Measurements from ENCODE around the gene MAS1L. TPM values are rescaled to one million over a fixed set of nuclear protein-coding genes. Genes with fewer than 3 reads are reported as not detected.

The MAS1L gene
- total RNA-seq, 2 experiments from 2014 or later: not detected

DNA sequence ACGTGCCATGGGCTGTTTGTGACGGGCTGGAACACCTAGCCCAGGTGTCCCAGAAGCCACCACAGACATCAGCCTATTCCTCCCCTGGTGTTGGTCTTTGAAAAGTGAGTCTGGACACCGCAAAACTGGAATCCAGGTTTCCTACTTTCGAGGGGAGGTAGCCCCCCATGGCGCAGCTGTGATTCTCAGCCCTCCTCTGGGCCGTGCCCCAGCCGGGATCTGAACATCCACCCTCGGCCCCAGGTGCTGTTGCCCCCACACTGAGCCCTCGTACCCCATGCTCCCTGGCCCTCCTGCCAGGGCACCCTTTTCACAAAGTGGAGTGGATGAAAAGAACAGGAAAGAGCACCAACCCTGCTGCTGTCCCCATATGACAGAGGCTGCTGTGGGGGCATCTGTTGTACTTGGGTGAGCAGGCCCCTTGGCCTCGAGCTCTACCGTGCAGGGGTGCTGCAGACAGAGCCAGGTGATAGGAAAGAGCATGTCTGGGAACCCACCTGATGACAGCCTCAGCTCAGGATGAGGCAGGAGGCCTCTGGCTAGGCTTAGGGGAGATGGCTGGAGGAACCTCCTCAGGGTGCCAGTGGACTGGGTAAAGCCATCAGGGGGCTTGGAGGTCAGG lies 18.8 kb upstream of the MAS1L start:
- Mint-ChIP-seq H3K9me3 (no peaks in the 10 kb centered on the region), H3K27ac (no peak overlapping the region), H3K36me3 (ENCODE audit: low read depth) (no peaks in the 10 kb centered on the region), H3K27me3 (ENCODE audit: low read depth) (peaks cover 10% of the 10 kb centered on the region), H3K4me3 (no peak overlapping the region), H3K4me1 (ENCODE audit: low read depth) (no peaks in the 10 kb centered on the region)
- intact Hi-C loops (cut with micrococcal nuclease): no loop called here
- CTCF ChIA-PET: no interaction called here
- no peak for DNase-seq

DNA sequence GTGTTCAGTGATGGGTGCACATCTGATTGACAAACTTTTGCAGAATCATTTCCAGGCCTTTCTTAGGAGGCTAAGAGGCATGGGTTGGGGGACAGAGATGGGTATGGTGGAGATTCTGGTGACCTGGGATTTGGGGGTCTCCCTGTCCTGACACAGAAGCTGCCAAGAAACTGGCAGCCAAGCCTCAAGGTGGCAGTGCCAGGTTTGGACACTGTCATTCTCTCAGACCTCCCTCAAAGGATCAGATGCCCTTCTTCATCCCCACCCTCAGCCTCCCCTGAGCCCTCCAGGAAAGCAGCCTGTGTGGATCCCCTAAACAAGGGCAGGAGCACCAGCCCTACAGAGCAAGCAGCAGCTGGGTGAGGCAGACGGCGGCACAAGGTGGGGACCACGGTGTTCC lies 18.1 kb upstream of the MAS1L start:
- no peaks in the 10 kb centered on the region for H3K4me1 Mint-ChIP-seq (ENCODE audit: low read depth)
- intact Hi-C loops (cut with micrococcal nuclease): no loop called here
- CTCF ChIA-PET: no interaction called here
- peaks cover 9% of the 10 kb centered on the region for H3K27me3 Mint-ChIP-seq (ENCODE audit: low read depth)
- H3K9me3 Mint-ChIP-seq: no peaks in the 10 kb centered on the region
- no peak for DNase-seq
- no peaks in the 10 kb centered on the region for H3K36me3 Mint-ChIP-seq (ENCODE audit: low read depth)
- no peak overlapping the region for H3K27ac Mint-ChIP-seq
- H3K4me3 Mint-ChIP-seq: no peak overlapping the region

DNA sequence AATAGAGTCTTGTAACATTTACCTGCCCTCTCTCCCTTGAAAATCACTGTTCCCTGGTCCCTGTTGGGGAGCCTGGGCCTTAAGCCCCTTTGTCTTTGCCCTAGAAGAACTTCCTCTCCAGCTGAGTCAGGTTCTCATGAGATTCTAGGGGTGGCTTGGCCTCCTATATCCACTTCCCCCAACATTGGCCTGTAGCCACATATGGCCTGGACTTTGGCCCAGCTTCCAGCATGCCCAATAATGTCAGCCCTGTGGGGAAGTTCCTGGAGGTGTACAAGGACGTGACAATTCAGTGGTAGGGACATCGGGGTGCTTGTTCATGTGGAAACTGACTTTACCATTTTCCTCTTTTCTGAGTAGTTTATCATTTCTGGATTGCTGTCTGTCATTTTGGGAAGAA lies 17.2 kb upstream of the MAS1L start:
- H3K27me3 Mint-ChIP-seq (ENCODE audit: low read depth): peaks cover 8% of the 10 kb centered on the region
- H3K9me3 Mint-ChIP-seq: no peaks in the 10 kb centered on the region
- H3K27ac Mint-ChIP-seq: no peak overlapping the region
- no peak for DNase-seq
- CTCF ChIA-PET: no interaction called here
- H3K36me3 Mint-ChIP-seq (ENCODE audit: low read depth): no peaks in the 10 kb centered on the region
- intact Hi-C loops (cut with micrococcal nuclease): no loop called here
- H3K4me1 Mint-ChIP-seq (ENCODE audit: low read depth): no peaks in the 10 kb centered on the region
- no peak overlapping the region for H3K4me3 Mint-ChIP-seq

DNA sequence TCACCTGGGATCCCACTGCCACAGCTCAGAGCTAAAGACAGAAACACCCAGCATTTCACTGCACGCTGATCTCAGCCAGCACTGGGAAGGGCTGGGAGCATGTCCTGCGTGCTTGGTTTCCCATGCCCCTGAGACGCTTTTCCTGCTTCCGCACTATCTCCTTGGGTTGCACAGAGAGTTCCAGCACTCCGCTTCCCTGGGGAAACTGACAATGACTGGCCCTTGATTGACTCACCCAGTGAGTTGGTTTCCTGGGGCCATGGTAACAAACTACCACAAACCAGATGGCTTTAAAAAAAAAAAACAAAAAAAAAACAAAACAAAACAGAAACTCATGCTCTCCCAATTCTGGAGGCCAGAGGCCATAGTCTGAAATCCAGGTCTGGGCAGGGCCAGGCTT lies 14.8 kb upstream of the MAS1L start:
- Mint-ChIP-seq H3K36me3 (ENCODE audit: low read depth) (no peaks in the 10 kb centered on the region), H3K4me3 (no peak overlapping the region), H3K9me3 (no peaks in the 10 kb centered on the region), H3K27me3 (ENCODE audit: low read depth) (peaks cover 17% of the 10 kb centered on the region), H3K4me1 (ENCODE audit: low read depth) (no peaks in the 10 kb centered on the region), H3K27ac (no peak overlapping the region)
- no peak for DNase-seq
- intact Hi-C loops (cut with micrococcal nuclease): no loop called here
- CTCF ChIA-PET: no interaction called here

DNA sequence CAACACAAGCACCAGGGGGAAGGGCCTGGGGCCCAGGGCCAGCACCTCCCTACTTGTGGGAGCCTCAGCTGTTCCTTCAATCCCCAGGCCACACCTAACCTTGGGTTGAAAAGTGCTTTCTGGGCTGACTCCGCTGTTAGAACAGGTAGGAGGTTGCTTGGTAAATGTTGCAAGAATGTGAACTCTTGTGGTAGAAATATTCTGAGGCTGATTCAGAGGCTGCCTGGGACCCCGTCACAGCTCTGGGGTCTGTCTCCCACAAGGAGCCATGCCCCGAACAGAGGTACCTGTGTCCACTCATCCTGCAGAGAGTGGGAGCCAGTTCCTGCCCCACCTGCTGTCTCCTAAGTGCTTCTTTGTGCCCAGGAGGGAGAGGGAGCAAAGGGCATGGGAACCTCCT lies 14.4 kb upstream of the MAS1L start:
- H3K36me3 Mint-ChIP-seq (ENCODE audit: low read depth): no peaks in the 10 kb centered on the region
- CTCF ChIA-PET: no interaction called here
- no peak overlapping the region for H3K27ac Mint-ChIP-seq
- DNase-seq: no peak
- no peak overlapping the region for H3K4me3 Mint-ChIP-seq
- intact Hi-C loops (cut with micrococcal nuclease): no loop called here
- peaks cover 19% of the 10 kb centered on the region for H3K27me3 Mint-ChIP-seq (ENCODE audit: low read depth)
- H3K4me1 Mint-ChIP-seq (ENCODE audit: low read depth): no peaks in the 10 kb centered on the region
- no peaks in the 10 kb centered on the region for H3K9me3 Mint-ChIP-seq

DNA sequence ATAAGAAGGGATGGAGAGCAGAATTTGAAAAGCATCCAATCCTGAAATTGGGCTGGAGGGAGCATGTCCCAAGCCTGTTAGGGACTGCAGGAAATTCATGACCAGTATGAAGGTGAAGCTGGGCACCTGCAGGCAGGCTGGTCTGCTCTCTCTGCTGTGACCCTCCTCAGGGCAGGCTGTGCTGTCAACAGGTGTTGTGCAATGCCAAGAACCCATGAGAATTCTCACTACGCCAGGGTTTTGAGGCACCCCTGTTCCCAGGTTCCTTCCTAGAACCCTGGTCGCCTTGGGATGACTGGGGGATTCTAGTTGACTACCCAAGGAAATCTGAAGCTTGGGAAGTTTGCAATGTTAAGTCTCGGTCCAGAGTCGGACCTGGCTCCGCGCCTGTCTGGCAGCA lies 13.3 kb upstream of the MAS1L start:
- Mint-ChIP-seq H3K9me3 (no peaks in the 10 kb centered on the region), H3K36me3 (ENCODE audit: low read depth) (no peaks in the 10 kb centered on the region), H3K4me3 (no peak overlapping the region), H3K4me1 (ENCODE audit: low read depth) (no peaks in the 10 kb centered on the region), H3K27me3 (ENCODE audit: low read depth) (peaks cover 19% of the 10 kb centered on the region), H3K27ac (no peak overlapping the region)
- CTCF ChIA-PET: no interaction called here
- no peak for DNase-seq
- intact Hi-C loops (cut with micrococcal nuclease): no loop called here

DNA sequence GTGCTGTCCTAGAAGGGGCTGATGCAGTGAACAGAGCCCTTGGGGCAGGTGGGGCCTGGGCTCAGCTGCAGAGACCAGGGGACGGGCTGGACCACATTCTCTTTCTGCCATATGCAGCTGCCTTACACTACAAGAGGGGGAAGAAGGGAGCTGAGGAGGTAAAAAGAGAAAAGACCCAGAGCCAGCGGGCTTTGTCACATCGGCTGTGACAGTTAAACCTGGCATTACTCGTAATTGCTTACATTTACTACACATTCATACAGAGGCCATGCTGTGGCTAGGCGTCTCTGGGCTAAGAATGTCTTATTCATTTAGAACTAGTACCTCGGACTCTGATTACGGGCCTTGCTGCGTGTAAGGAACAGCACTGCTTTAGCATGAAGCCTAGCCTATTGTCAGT lies 12.8 kb upstream of the MAS1L start:
- Mint-ChIP-seq H3K9me3 (no peaks in the 10 kb centered on the region), H3K27me3 (ENCODE audit: low read depth) (peaks cover 19% of the 10 kb centered on the region), H3K27ac (no peak overlapping the region), H3K4me3 (no peak overlapping the region), H3K36me3 (ENCODE audit: low read depth) (no peaks in the 10 kb centered on the region), H3K4me1 (ENCODE audit: low read depth) (no peaks in the 10 kb centered on the region)
- intact Hi-C loops (cut with micrococcal nuclease): no loop called here
- no peak for DNase-seq
- CTCF ChIA-PET: no interaction called here

DNA sequence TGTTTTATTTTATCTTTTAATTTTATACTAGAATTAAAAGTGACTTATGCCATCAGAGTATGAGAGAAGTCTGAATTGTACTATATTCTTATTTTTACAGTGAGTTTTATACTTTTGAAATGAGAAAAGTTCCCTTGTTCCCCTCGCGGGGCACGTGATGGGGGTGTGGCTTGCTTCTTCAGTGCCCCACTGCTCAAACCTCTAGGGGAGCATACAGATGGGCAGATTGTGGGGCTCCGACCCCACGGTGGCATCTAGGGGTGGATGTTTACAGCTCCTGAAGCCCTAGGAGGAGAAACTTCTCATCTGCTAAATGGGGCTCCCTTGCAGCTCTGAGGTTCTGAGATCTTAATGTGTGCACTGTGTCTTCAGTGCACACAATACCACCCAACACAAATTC lies 11.9 kb upstream of the MAS1L start:
- intact Hi-C loops (cut with micrococcal nuclease): no loop called here
- Mint-ChIP-seq H3K27me3 (ENCODE audit: low read depth) (peaks cover 21% of the 10 kb centered on the region), H3K4me1 (ENCODE audit: low read depth) (no peaks in the 10 kb centered on the region), H3K9me3 (no peaks in the 10 kb centered on the region), H3K4me3 (no peak overlapping the region), H3K36me3 (ENCODE audit: low read depth) (no peaks in the 10 kb centered on the region), H3K27ac (no peak overlapping the region)
- CTCF ChIA-PET: no interaction called here
- no peak for DNase-seq

DNA sequence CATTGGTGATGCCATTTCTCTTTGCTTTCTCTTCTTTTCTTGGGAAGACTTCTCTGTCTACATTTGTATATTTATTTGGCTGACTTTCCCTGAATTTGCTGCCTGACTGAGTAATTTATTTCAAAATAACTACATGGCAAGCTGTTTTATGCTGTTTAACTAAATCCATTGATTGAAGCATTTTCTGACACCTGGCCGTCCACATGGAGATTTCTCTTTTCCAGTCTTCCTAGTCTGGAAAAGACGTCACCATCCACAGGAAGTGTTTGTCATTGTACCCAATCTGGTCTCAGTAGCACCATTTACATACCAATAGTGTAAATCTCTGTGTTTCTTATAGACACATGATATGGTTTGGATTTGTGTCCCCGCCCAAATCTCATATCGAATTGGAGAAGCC lies 9.2 kb upstream of the MAS1L start:
- CTCF ChIA-PET: no interaction called here
- Mint-ChIP-seq H3K27me3 (ENCODE audit: low read depth) (peaks cover 15% of the 10 kb centered on the region), H3K9me3 (no peaks in the 10 kb centered on the region), H3K4me1 (ENCODE audit: low read depth) (no peaks in the 10 kb centered on the region), H3K27ac (no peak overlapping the region), H3K36me3 (ENCODE audit: low read depth) (no peaks in the 10 kb centered on the region), H3K4me3 (no peak overlapping the region)
- DNase-seq: no peak
- intact Hi-C loops (cut with micrococcal nuclease): no loop called here

DNA sequence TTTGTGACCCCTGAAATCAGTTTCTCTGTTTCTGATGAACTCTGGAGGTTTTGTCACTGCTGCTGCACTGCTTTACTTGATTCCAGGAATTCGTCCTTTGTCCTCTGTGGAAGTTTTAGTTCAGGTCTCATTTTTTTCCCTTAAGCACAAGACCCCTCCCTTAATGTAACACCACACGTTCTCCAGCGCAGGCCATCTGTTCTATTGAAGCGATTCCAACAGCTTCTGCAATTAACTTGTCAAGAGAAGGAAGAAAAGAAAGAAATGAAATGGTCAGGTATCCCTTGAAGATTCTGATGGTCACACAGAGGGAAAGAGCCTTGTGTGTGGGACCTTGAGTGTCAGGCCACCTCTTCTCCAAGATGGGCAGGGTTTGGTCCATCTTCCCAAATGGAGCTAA lies 7.8 kb upstream of the MAS1L start:
- H3K36me3 Mint-ChIP-seq (ENCODE audit: low read depth): no peaks in the 10 kb centered on the region
- H3K9me3 Mint-ChIP-seq: no peaks in the 10 kb centered on the region
- H3K4me1 Mint-ChIP-seq (ENCODE audit: low read depth): no peaks in the 10 kb centered on the region
- CTCF ChIA-PET: no interaction called here
- no peak overlapping the region for H3K4me3 Mint-ChIP-seq
- H3K27me3 Mint-ChIP-seq (ENCODE audit: low read depth): peaks cover 14% of the 10 kb centered on the region
- intact Hi-C loops (cut with micrococcal nuclease): no loop called here
- DNase-seq: no peak
- H3K27ac Mint-ChIP-seq: no peak overlapping the region

DNA sequence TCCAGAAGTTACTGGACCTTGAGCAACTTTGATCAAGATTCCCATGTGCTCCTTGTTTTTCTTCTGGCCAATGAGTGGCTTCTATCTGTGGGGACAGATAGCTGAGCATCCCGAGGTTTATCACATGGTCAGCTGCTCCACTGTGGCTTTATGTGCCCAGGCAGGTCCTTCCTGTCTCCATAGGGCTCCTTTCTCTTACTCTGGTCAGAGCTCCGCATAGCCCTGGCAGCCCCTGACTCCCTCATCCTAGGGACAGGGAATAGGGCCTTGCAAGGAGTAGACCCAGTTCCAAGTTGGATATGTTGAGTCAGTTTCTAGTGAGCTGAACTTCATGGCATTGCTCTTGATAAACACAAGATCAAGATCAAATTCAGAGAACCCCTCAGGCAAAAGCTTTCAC lies 6.4 kb upstream of the MAS1L start:
- Mint-ChIP-seq H3K4me1 (ENCODE audit: low read depth) (no peaks in the 10 kb centered on the region), H3K4me3 (no peak overlapping the region), H3K36me3 (ENCODE audit: low read depth) (no peaks in the 10 kb centered on the region), H3K27ac (no peak overlapping the region), H3K27me3 (ENCODE audit: low read depth) (peaks cover 12% of the 10 kb centered on the region), H3K9me3 (no peaks in the 10 kb centered on the region)
- intact Hi-C loops (cut with micrococcal nuclease): no loop called here
- CTCF ChIA-PET: no interaction called here
- no peak for DNase-seq

DNA sequence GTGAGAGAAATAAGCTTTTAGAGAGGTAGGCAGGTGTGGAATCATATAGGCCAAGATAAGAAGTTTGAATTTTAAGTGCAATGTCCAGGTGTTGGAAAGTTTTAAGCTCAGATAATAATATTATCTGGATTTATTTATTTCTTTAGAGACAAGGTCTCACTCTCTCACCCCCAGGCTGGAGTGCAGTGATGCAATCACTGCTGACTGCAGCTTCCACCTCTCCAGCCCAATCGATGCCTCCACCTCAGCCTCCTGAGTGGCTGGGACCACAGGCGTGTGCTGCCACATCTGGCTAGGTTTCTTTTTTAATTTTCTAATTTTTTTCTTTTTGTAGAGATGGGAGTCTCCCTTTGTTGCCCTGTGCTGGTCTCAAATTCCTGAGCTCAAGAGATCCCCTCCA lies 5.5 kb upstream of the MAS1L start:
- Mint-ChIP-seq H3K27ac (no peak overlapping the region), H3K36me3 (ENCODE audit: low read depth) (no peaks in the 10 kb centered on the region), H3K4me3 (no peak overlapping the region), H3K4me1 (ENCODE audit: low read depth) (no peaks in the 10 kb centered on the region), H3K27me3 (ENCODE audit: low read depth) (peaks cover 7% of the 10 kb centered on the region), H3K9me3 (no peaks in the 10 kb centered on the region)
- CTCF ChIA-PET: no interaction called here
- intact Hi-C loops (cut with micrococcal nuclease): no loop called here
- no peak for DNase-seq

DNA sequence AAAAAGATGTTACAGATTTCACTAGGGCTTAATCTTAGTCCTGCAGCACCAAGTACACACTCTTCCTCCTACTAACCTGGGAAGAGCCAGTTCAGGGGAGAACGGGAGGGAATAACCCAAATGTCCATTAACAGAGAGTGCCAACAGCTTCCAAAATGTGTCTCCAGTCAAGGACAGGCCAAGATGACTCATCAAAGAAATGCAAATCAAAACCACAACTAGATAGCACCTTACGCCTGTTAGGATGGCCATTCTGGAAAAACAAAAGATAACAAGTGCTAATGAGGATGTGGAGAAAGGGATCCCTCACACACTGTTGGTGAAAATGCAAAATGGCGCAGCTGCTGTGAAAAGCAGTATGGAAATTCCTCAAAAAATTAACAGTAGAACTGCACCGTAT lies 3.8 kb upstream of the MAS1L start:
- no peak overlapping the region for H3K27ac Mint-ChIP-seq
- CTCF ChIA-PET: interaction anchor here (0.6 kb wide), 2 partner anchors 120 to 278 kb away, joined by 4 to 5 read pairs; no protein-coding TSS in a partner anchor
- no peaks in the 10 kb centered on the region for H3K4me1 Mint-ChIP-seq (ENCODE audit: low read depth)
- DNase-seq: no peak
- H3K36me3 Mint-ChIP-seq (ENCODE audit: low read depth): no peaks in the 10 kb centered on the region
- intact Hi-C loops (cut with micrococcal nuclease): no loop called here
- H3K4me3 Mint-ChIP-seq: no peak overlapping the region
- H3K27me3 Mint-ChIP-seq (ENCODE audit: low read depth): peaks cover 8% of the 10 kb centered on the region
- H3K9me3 Mint-ChIP-seq: no peaks in the 10 kb centered on the region

DNA sequence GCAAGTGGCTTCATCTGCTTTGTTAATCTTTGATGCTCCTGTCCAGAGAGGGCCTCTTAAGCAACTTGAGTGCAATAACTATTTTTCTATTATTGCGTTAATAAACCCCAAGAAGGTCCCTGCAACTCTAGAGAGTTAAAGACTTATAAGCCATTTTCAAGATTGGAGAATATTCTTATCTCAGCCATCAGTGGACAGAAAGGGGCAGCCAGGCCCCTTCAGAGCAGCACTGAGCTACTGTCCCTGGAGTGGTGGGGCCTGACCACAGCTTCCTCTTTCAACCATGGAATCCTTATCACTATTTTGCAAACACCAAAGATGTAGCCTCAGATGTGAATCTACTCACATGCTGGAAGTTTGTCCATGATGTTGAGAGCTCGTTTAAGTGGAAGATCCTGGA lies 2.8 kb upstream of the MAS1L start:
- CTCF ChIA-PET: interaction anchor here (0.6 kb wide), 1 partner anchor 165 kb away, joined by 3 read pairs; no protein-coding TSS in a partner anchor
- H3K9me3 Mint-ChIP-seq: no peaks in the 10 kb centered on the region
- no peak for DNase-seq

More for the DNA sequence above, 2.8 kb upstream of the MAS1L start:
- no peaks in the 10 kb centered on the region for H3K36me3 Mint-ChIP-seq (ENCODE audit: low read depth)
- no peaks in the 10 kb centered on the region for H3K4me1 Mint-ChIP-seq (ENCODE audit: low read depth)
- intact Hi-C loops (cut with micrococcal nuclease): no loop called here
- no peak overlapping the region for H3K4me3 Mint-ChIP-seq
- peaks cover 8% of the 10 kb centered on the region for H3K27me3 Mint-ChIP-seq (ENCODE audit: low read depth)
- no peak overlapping the region for H3K27ac Mint-ChIP-seq

Measured in activated naive CD4-positive, alpha-beta T cell treated with anti-CD3 and anti-CD28 coated beads for 36 hours (primary cell).